Central memory CD4-positive, alpha-beta T cell (primary cell): ENCODE data around the gene CFAP92.
A peak's percentile ranks its signal among the peaks of the same experiment; 100 is the strongest.
"Not testable (repeated sequence)": the region's sequence is repeated elsewhere in the genome, so short reads cannot be mapped to it uniquely, and the experiment has no call there.

Source experiments
- DNase-seq: peaks from one replicate; pipeline ENCODE4 v3.0.0; 2022

CFAP92 gene

GRCh38 chr3:128933213-128933921 is 60.5 kb downstream of the CFAP92 start:
- DNase-seq, result no peak

GRCh38 chr3:128932516-128933212 is 61.2 kb downstream of the CFAP92 start:
- no peak for DNase-seq

- DNase-seq, result no peak
Measured at GRCh38 chr3:128931046-128931445, 62.8 kb downstream of the CFAP92 start.

- no peak for DNase-seq
Measured at GRCh38 chr3:128929364-128929763, 64.5 kb downstream of the CFAP92 start.

GRCh38 chr3:128923986-128924385 is 69.9 kb downstream of the CFAP92 start:
- not testable (repeated sequence) for DNase-seq

GRCh38 chr3:128923576-128923975 is 70.3 kb downstream of the CFAP92 start:
- peak; percentile 10 for DNase-seq

GRCh38 chr3:128922804-128923459 is 70.9 kb downstream of the CFAP92 start:
- peak; percentile 57 for DNase-seq

- no peak for DNase-seq
Measured at GRCh38 chr3:128919988-128920387, 73.9 kb downstream of the CFAP92 start.

- DNase-seq, result no peak
Measured at GRCh38 chr3:128917291-128917690, 76.6 kb downstream of the CFAP92 start.

GRCh38 chr3:128914966-128915645 is 78.8 kb downstream of the CFAP92 start:
- no peak for DNase-seq

- DNase-seq, result no peak
Measured at GRCh38 chr3:128911911-128912310, 82.0 kb downstream of the CFAP92 start.

GRCh38 chr3:128910006-128910405 is 83.9 kb downstream of the CFAP92 start:
- no peak for DNase-seq

- no peak for DNase-seq
Measured at GRCh38 chr3:128908951-128909350, 84.9 kb downstream of the CFAP92 start.

GRCh38 chr3:128907706-128908445 is 86.0 kb downstream of the CFAP92 start:
- no peak for DNase-seq

GRCh38 chr3:128906804-128907525 is 86.9 kb downstream of the CFAP92 start:
- no peak for DNase-seq

GRCh38 chr3:128906031-128906803 is 87.7 kb downstream of the CFAP92 start:
- DNase-seq, result no peak

- DNase-seq, result no peak
Measured at GRCh38 chr3:128903501-128903900, 90.4 kb downstream of the CFAP92 start.

GRCh38 chr3:128902426-128902825 is 91.5 kb downstream of the CFAP92 start:
- DNase-seq, result no peak

GRCh38 chr3:128895843-128896697 is 97.8 kb downstream of the CFAP92 start:
- no peak for DNase-seq
